Measurements from ENCODE around the gene KL. TPM values are rescaled to one million over a fixed set of nuclear protein-coding genes. Genes with fewer than 3 reads are reported as not detected.

The KL gene
- total RNA-seq, 2 donors from 2014 or later, result 2.3 to 3.3 TPM

GRCh38 chr13:33105387-33106005 lies 89.3 kb downstream of the KL start:
- intact Hi-C loops (cut with DNase I), result no loop called here
- ATAC-seq, result peak; percentile 42 to 44
- no peak for DNase-seq

GRCh38 chr13:33106656-33107360 lies 90.6 kb downstream of the KL start:
- ATAC-seq, result no peak
- intact Hi-C loops (cut with DNase I), result no loop called here
- no peak for DNase-seq

- intact Hi-C loops (cut with DNase I), result no loop called here
- DNase-seq (no peak), ATAC-seq (no peak)
Measured at GRCh38 chr13:33107361-33107760, 91.1 kb downstream of the KL start.

GRCh38 chr13:33108620-33109019 lies 92.4 kb downstream of the KL start:
- DNase-seq, result no peak
- intact Hi-C loops (cut with DNase I), result no loop called here
- ATAC-seq, result peak in 1 of 2 donors; percentile 36

- peak; percentile 19 to 28 for ATAC-seq
- intact Hi-C loops (cut with DNase I), result no loop called here
- no peak for DNase-seq
Measured at GRCh38 chr13:33109271-33109697, 93.1 kb downstream of the KL start.

- DNase-seq (no peak), ATAC-seq (no peak)
- intact Hi-C loops (cut with DNase I), result no loop called here
Measured at GRCh38 chr13:33109801-33110200, 93.6 kb downstream of the KL start.

- DNase-seq (no peak), ATAC-seq (peak; percentile 17 to 32)
- intact Hi-C loops (cut with DNase I), result no loop called here
Measured at GRCh38 chr13:33110386-33110712, 94.1 kb downstream of the KL start.

- DNase-seq (peak; percentile 72), ATAC-seq (peak; percentile 66 to 67)
- intact Hi-C loops (cut with DNase I), result no loop called here
Measured at GRCh38 chr13:33110713-33111413, 94.6 kb downstream of the KL start.

- intact Hi-C loops (cut with DNase I), result no loop called here
- no peak for DNase-seq
- ATAC-seq, result no peak
Measured at GRCh38 chr13:33111414-33112110, 95.3 kb downstream of the KL start.

- intact Hi-C loops (cut with DNase I), result no loop called here
- DNase-seq (no peak), ATAC-seq (peak in 1 of 2 donors; percentile 19)
Measured at GRCh38 chr13:33112766-33113165, 96.5 kb downstream of the KL start.

- no peak for ATAC-seq
- intact Hi-C loops (cut with DNase I), result no loop called here
- no peak for DNase-seq
Measured at GRCh38 chr13:33114146-33114545, 97.9 kb downstream of the KL start.

GRCh38 chr13:33115274-33115673 lies 99.1 kb downstream of the KL start:
- DNase-seq, result no peak
- intact Hi-C loops (cut with DNase I), result no loop called here
- no peak for ATAC-seq

All from left cardiac atrium (tissue), 4 donors.